HCT116 (cell line): Measurements from ENCODE around the gene PLB1. TPM values are rescaled to one million over a fixed set of nuclear protein-coding genes. Genes with fewer than 3 reads are reported as not detected.

Experiments used
- ATAC-seq: fragments of 200-7000 bp; cut with Tn5 transposase; 2 replicates; pipeline ENCODE4 v1.9.1; 2020; ENCODE audit warnings: mild to moderate bottlenecking, moderate library complexity
- BruUV-seq: library from RNA; stranded (reverse); fragments of 400-500 nt; replicated peaks from 2 replicates; lab custom pipeline; 2021; lab: Mats Ljungman, UMichigan
- CTCF ChIA-PET: fragments of 300-600 bp; sonication (Branson Sonifier 250); formaldehyde crosslinking; loops from one replicate; lab custom pipeline; 2021; ENCODE audit warnings: antibody characterized with exemption; lab: Charles Lee
- POLR2A ChIA-PET: fragments of 300-600, 350-600 bp; sonication (Branson Sonifier 250); formaldehyde crosslinking; loops from one replicate; lab custom pipeline; 2021; ENCODE audit warnings: antibody characterized with exemption; lab: Charles Lee
- RAD21 ChIA-PET, 2 experiments: fragments of 300-600 bp; sonication (Branson Sonifier 250); formaldehyde crosslinking; loops; one replicate each; lab custom pipeline; 2023; ENCODE audit warnings: low total read pairs in 2 of 2; ENCODE audit not compliant: uncharacterized antibody in 2 of 2, unreplicated experiment in 2 of 2, low non-redundant PET in 1 of 2; lab: Charles Lee
- DNase-seq: peaks from one replicate; pipeline ENCODE4 v3.0.0-alpha.2; 2010; ENCODE audit warnings: low read depth, low spot score
- H2AFZ ChIP-seq: fragments of 200-600 bp; shearing (Covaris generic), sonication (generic); 2 replicates; pipeline ENCODE4 v1.6.1; 2017; ENCODE audit warnings: low read depth, mixed run types, mixed read lengths, antibody characterized with exemption, low read length; ENCODE audit not compliant: poor library complexity, severe bottlenecking
- H3K27ac ChIP-seq: 2 replicates; pipeline ENCODE4 v1.5.1; 2012; ENCODE audit warnings: low read depth, low read length
- H3K27me3 ChIP-seq: fragments of 200-600 bp; sonication (generic); 2 replicates; pipeline ENCODE4 v1.6.1; 2016; ENCODE audit warnings: mixed run types, low read length, mixed read lengths; ENCODE audit not compliant: insufficient read depth
- H3K36me3 ChIP-seq, 2 experiments: fragments of 200-500 bp in 1 of 2; fragments of 200-600 bp in 1 of 2; sonication (Bioruptor generic) in 1 of 2; sonication (generic) in 1 of 2; 2 replicates each; pipeline versions ENCODE4 v1.5.1 to v1.6.1; 2014 to 2016; ENCODE audit warnings: low read length in 2 of 2, inconsistent platforms in 1 of 2, mixed read lengths in 1 of 2, mixed run types in 1 of 2; ENCODE audit not compliant: insufficient read depth in 2 of 2, control insufficient read depth in 1 of 2
- H3K4me1 ChIP-seq, 2 experiments: fragments of 200-600 bp in 1 of 2; sonication (generic) in 1 of 2; 2 replicates each; pipeline versions ENCODE4 v1.5.1 to v1.6.1; 2012 to 2017; ENCODE audit warnings: low read length in 2 of 2, inconsistent platforms in 1 of 2, mild to moderate bottlenecking in 1 of 2, mixed read lengths in 1 of 2, mixed run types in 1 of 2, moderate library complexity in 1 of 2; ENCODE audit not compliant: insufficient read depth in 2 of 2, control insufficient read depth in 1 of 2
- H3K4me2 ChIP-seq: fragments of 200-600 bp; sonication (generic); 2 replicates; pipeline ENCODE4 v1.6.1; 2017; ENCODE audit warnings: mixed run types, low read length, mixed read lengths
- H3K4me3 ChIP-seq, 2 experiments: fragments of 200-600 bp in 1 of 2; sonication (generic) in 1 of 2; replicated peaks in 1 of 2; 2 replicates each; pipeline ENCODE4 v1.5.1; 2011 to 2016; ENCODE audit warnings: low read length in 2 of 2, control low read depth in 1 of 2, low read depth in 1 of 2, mild to moderate bottlenecking in 1 of 2, mixed read lengths in 1 of 2, mixed run types in 1 of 2
- H3K79me2 ChIP-seq: fragments of 200-600 bp; sonication (generic); 2 replicates; pipeline ENCODE4 v1.6.1; 2017; ENCODE audit warnings: mild to moderate bottlenecking, mixed run types, low read length, moderate library complexity, mixed read lengths; ENCODE audit not compliant: insufficient read depth
- H3K9ac ChIP-seq: fragments of 200-600 bp; sonication (generic); 2 replicates; pipeline ENCODE4 v1.6.1; 2016; ENCODE audit warnings: low read length, mixed read lengths
- H3K9me2 ChIP-seq: fragments of 200-600 bp; sonication (generic), shearing (Covaris generic); 2 replicates; pipeline ENCODE4 v1.6.1; 2017; ENCODE audit warnings: mixed run types, mild to moderate bottlenecking, moderate library complexity; ENCODE audit not compliant: insufficient read depth
- H3K9me3 ChIP-seq, 2 experiments: fragments of 200-500 bp in 1 of 2; fragments of 200-600 bp in 1 of 2; sonication (Bioruptor generic) in 1 of 2; sonication (generic) in 1 of 2; 2 replicates each; pipeline ENCODE4 v1.6.1; 2014 to 2017; ENCODE audit warnings: low read length in 2 of 2, mixed read lengths in 2 of 2, inconsistent platforms in 1 of 2, low read depth in 1 of 2, mild to moderate bottlenecking in 1 of 2, mixed run types in 1 of 2, moderate library complexity in 1 of 2; ENCODE audit not compliant: control insufficient read depth in 1 of 2, insufficient read depth in 1 of 2
- H4K20me1 ChIP-seq: fragments of 200-600 bp; sonication (generic), shearing (Covaris generic); 2 replicates; pipeline ENCODE4 v1.6.1; 2017; ENCODE audit warnings: mixed run types, mild to moderate bottlenecking, moderate library complexity; ENCODE audit not compliant: insufficient read depth
- JUND ChIP-seq: IDR thresholded peaks from 2 replicates; pipeline ENCODE4 v1.6.1; 2012
- SIN3A ChIP-seq: IDR thresholded peaks from 2 replicates; pipeline ENCODE4 v1.6.1; 2012; ENCODE audit warnings: low read depth
- SRF ChIP-seq: IDR thresholded peaks from 2 replicates; pipeline ENCODE4 v1.6.1; 2012; ENCODE audit warnings: low read depth
- intact Hi-C: fragments of 100-400 bp; cut with micrococcal nuclease; formaldehyde crosslinking; loops from 2 replicates; pipeline ENCODE4 v1.10.0; 2022
- total RNA-seq: library from RNA; stranded (reverse); gene quantifications from one replicate; pipeline ENCODE4 v1.2.1, GENCODE V29; 2021; ENCODE audit not compliant: unreplicated experiment
- TF ChIP-seq, protein P1 (sequence below): IDR thresholded peaks from 2 replicates; pipeline ENCODE4 v1.6.1; 2012
- TF ChIP-seq, protein P2 (sequence below): IDR thresholded peaks from 2 replicates; pipeline ENCODE4 v1.6.1; 2011; ENCODE audit warnings: mild to moderate bottlenecking, low read length, moderate library complexity; ENCODE audit not compliant: insufficient replicate concordance; ENCODE audit errors: extremely low read depth

The PLB1 gene
- total RNA-seq, 1 experiment from 2014 or later = 0.49 TPM

DNA sequence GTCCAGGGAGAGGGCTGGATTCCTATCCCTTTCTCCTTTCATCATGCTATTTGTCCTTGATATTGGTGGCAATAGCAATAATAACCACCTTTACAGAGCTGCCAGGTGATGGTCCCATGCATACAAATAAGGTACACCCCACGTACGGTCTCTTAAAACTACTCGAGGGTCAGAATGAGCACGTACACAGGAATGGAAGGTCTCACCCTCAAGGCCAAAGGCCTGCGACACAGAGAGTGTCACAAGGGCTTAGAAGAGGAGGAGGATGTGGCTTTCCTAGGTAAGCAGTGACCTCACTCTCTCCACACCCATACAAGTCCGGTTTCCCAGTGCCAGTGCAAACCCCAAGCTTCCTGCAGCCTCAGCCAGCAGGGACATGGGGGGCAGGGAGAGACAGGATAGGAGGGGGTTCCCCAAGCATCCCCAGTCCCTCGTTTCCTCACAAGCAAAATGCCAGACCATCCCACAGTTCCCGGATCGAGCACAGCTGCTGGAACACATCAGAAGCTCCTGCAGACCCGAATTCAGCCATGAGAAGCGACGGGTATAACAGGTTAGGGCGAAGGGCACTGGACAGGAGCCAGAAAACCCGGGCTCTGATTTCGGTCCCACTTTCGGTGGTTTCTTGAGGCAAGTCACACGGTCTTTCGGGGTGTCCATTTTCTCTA is 49.2 kb downstream of the PLB1 start:
- no peak overlapping the region for H3K4me3 ChIP-seq
- no TSS peak for BruUV-seq

DNA sequence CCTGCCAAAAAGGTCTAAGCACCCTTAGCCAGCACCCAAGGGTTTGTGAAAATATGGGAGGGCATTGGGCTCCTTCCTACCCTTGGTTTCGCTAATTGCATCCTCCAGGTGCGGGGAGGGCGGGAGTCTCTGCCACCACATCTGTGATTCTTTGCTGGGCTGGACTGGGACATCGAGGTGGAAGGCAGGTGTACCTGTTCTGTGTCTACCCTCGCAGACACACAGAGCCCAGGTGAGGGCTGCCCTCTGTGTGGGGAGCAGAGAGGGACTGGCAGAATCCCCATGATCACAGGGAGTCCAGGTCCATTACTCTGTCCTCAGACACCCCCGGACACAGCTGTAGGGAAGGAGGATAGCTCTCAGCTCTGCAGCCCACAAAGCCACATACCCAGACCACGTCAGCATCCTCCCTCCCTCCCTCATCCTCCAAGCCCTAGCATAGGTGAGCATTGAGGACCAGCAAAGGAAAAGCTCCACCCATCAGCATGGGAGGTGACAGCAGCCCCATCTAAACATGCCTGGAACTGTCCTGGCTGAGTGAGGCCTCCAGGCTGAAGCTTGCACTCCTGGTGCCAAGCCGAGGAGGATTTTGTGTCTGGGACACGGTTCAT is 49.8 kb downstream of the PLB1 start:
- H3K9me3 ChIP-seq = no peaks in the 10 kb centered on the region
- BruUV-seq = no TSS peak
- no peaks in the 10 kb centered on the region for H3K36me3 ChIP-seq
- H3K27ac ChIP-seq = no peak overlapping the region
- no peak overlapping the region for H3K4me3 ChIP-seq
- no peaks in the 10 kb centered on the region for H3K27me3 ChIP-seq
- ChIA-PET RAD21 (no interaction called here), POLR2A (no interaction called here), CTCF (no interaction called here)
- no peaks in the 10 kb centered on the region for H3K9me2 ChIP-seq
- no peak overlapping the region for H2AFZ ChIP-seq
- no peaks in the 10 kb centered on the region for H4K20me1 ChIP-seq
- no peak overlapping the region for H3K9ac ChIP-seq
- H3K4me2 ChIP-seq = no peak overlapping the region
- intact Hi-C loops = no loop called here
- H3K79me2 ChIP-seq = no peaks in the 10 kb centered on the region
- DNase-seq (no peak), ATAC-seq (no peak)
- TF ChIP-seq SRF = no peak
- TF ChIP-seq, protein P1, sequence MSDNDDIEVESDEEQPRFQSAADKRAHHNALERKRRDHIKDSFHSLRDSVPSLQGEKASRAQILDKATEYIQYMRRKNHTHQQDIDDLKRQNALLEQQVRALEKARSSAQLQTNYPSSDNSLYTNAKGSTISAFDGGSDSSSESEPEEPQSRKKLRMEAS = no peak
- no peaks in the 10 kb centered on the region for H3K4me1 ChIP-seq

More for the DNA sequence above, 49.2 kb downstream of the PLB1 start:
- ChIA-PET POLR2A (no interaction called here), CTCF (no interaction called here), RAD21 (no interaction called here)
- Histone ChIP-seq H3K27ac (no peak overlapping the region), H3K9me2 (no peaks in the 10 kb centered on the region), H4K20me1 (no peaks in the 10 kb centered on the region), H3K9me3 (no peaks in the 10 kb centered on the region), H3K9ac (no peak overlapping the region), H3K4me1 (no peaks in the 10 kb centered on the region), H2AFZ (no peak overlapping the region), H3K79me2 (no peaks in the 10 kb centered on the region), H3K4me2 (no peak overlapping the region), H3K27me3 (no peaks in the 10 kb centered on the region), H3K36me3 (no peaks in the 10 kb centered on the region)
- no peak for DNase-seq
- intact Hi-C loops = no loop called here
- TF ChIP-seq JUND (no peak), SIN3A (no peak)
- TF ChIP-seq, protein P2, sequence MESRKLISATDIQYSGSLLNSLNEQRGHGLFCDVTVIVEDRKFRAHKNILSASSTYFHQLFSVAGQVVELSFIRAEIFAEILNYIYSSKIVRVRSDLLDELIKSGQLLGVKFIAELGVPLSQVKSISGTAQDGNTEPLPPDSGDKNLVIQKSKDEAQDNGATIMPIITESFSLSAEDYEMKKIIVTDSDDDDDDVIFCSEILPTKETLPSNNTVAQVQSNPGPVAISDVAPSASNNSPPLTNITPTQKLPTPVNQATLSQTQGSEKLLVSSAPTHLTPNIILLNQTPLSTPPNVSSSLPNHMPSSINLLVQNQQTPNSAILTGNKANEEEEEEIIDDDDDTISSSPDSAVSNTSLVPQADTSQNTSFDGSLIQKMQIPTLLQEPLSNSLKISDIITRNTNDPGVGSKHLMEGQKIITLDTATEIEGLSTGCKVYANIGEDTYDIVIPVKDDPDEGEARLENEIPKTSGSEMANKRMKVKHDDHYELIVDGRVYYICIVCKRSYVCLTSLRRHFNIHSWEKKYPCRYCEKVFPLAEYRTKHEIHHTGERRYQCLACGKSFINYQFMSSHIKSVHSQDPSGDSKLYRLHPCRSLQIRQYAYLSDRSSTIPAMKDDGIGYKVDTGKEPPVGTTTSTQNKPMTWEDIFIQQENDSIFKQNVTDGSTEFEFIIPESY = no peak
- ATAC-seq = no peak
